HepG2 (cell line): Measurements from ENCODE around the gene SOCS1. TPM values are rescaled to one million over a fixed set of nuclear protein-coding genes. Genes with fewer than 3 reads are reported as not detected.

Experiments
- CREB3 ChIP-seq: sonication (generic); formaldehyde crosslinking; IDR thresholded peaks from 2 replicates; pipeline ENCODE4 v1.5.0; 2020; ENCODE audit warnings: missing genetic modification reagents
- FLYWCH1 ChIP-seq: sonication (generic); formaldehyde crosslinking; IDR thresholded peaks from 2 replicates; pipeline ENCODE4 v1.8.1; 2023; ENCODE audit warnings: mild to moderate bottlenecking, missing genetic modification reagents
- KLF6 ChIP-seq: IDR thresholded peaks from 2 replicates; pipeline ENCODE4 v1.8.0; 2016; ENCODE audit warnings: missing biosample characterization, missing genetic modification reagents
- KMT2A ChIP-seq: sonication (generic); formaldehyde crosslinking; IDR thresholded peaks from 2 replicates; pipeline ENCODE4 v1.4.0; 2020; ENCODE audit warnings: missing genetic modification reagents
- MXD3 ChIP-seq: IDR thresholded peaks from 2 replicates; pipeline ENCODE4 v1.6.1; 2016; ENCODE audit warnings: mild to moderate bottlenecking, missing biosample characterization, missing genetic modification reagents
- PAWR ChIP-seq: sonication (generic); formaldehyde crosslinking; IDR thresholded peaks from 2 replicates; pipeline ENCODE4 v1.4.0; 2020; ENCODE audit warnings: missing genetic modification reagents, mild to moderate bottlenecking, borderline replicate concordance
- REXO4 ChIP-seq: sonication (generic); formaldehyde crosslinking; IDR thresholded peaks from 2 replicates; pipeline ENCODE4 v1.8.0; 2022; ENCODE audit warnings: missing genetic modification reagents, mild to moderate bottlenecking, borderline replicate concordance
- SAP130 ChIP-seq: IDR thresholded peaks from 2 replicates; pipeline ENCODE4 v1.6.1; 2016; ENCODE audit warnings: low read depth
- SP1 ChIP-seq, 2 experiments: fragments of 450-650 bp in 1 of 2; sonication (generic) in 1 of 2; formaldehyde crosslinking in 1 of 2; IDR thresholded peaks; 2 replicates each; pipeline versions ENCODE4 v1.4.0 to v1.6.1; 2016 to 2020; ENCODE audit warnings: missing genetic modification reagents in 1 of 2
- STAT6 ChIP-seq: sonication (generic); formaldehyde crosslinking; IDR thresholded peaks from 2 replicates; pipeline ENCODE4 v1.4.0; 2020; ENCODE audit warnings: missing genetic modification reagents, mild to moderate bottlenecking, borderline replicate concordance
- TFDP1 ChIP-seq: IDR thresholded peaks from 2 replicates; pipeline ENCODE4 v1.6.1; 2016; ENCODE audit warnings: missing compliant biosample characterization, missing genetic modification reagents, borderline replicate concordance
- TGIF2 ChIP-seq: IDR thresholded peaks from 2 replicates; pipeline ENCODE4 v1.6.1; 2016; ENCODE audit warnings: control low read depth, missing compliant biosample characterization
- ZMYM2 ChIP-seq: sonication (generic); formaldehyde crosslinking; IDR thresholded peaks from 2 replicates; pipeline ENCODE4 v1.8.0; 2022; ENCODE audit warnings: mild to moderate bottlenecking, missing genetic modification reagents
- ZNF232 ChIP-seq: sonication (generic); formaldehyde crosslinking; IDR thresholded peaks from 2 replicates; pipeline ENCODE4 v1.4.0; 2020; ENCODE audit warnings: missing genetic modification reagents, borderline replicate concordance
- ZNF292 ChIP-seq: sonication (generic); formaldehyde crosslinking; IDR thresholded peaks from 2 replicates; pipeline ENCODE4 v1.8.1; 2022; ENCODE audit warnings: mild to moderate bottlenecking, low read depth, missing genetic modification reagents, borderline replicate concordance
- ZNF33B ChIP-seq: sonication (generic); formaldehyde crosslinking; IDR thresholded peaks from 2 replicates; pipeline ENCODE4 v1.5.1; 2020; ENCODE audit warnings: mild to moderate bottlenecking, missing genetic modification reagents
- ZNF512B ChIP-seq: sonication (generic); formaldehyde crosslinking; IDR thresholded peaks from 2 replicates; pipeline ENCODE4 v1.5.1; 2020; ENCODE audit warnings: missing genetic modification reagents, mild to moderate bottlenecking, borderline replicate concordance
- polyA plus RNA-seq, 8 experiments: library from polyadenylated mRNA; depleted of rRNA in 3 of 8; stranded (reverse) in 7 of 8; unstranded in 1 of 8; fragments of >200 nt; fragmentation: Illumina TruSeq in 4 of 8; extraction: Trizol in 4 of 8; gene quantifications; 2 replicates each; pipeline versions ENCODE4 v1.2.1 to v1.2.3, GENCODE V29; 2011 to 2016; ENCODE audit warnings: low read depth in 4 of 8, missing spikeins in 1 of 8, mixed read lengths in 1 of 8; ENCODE audit not compliant: insufficient read depth in 1 of 8
- total RNA-seq, 5 experiments: library from RNA; depleted of rRNA; stranded (reverse); fragments of >200 nt; fragmentation: Illumina TruSeq; extraction: Trizol; gene quantifications; 2 replicates each; pipeline ENCODE4 v1.2.3, GENCODE V29; 2016; ENCODE audit warnings: low read depth in 1 of 5

Gene SOCS1
- total and polyA plus RNA-seq, 2 of the 13 experiments (the other 11 are each of a cell fraction or from before 2014, with no cell fraction given), result 5.3 to 6.3 TPM

- TF ChIP-seq ZNF512B (CRISPR knock-in tag) (no peak), PAWR (CRISPR knock-in tag) (no peak), SAP130 (no peak), ZNF292 (no peak), REXO4 (CRISPR knock-in tag) (no peak), TGIF2 (CRISPR knock-in tag) (no peak), MXD3 (CRISPR knock-in tag) (0 out of 2 replicates have a peak, but pooled peaks have one; percentile 16), KLF6 (CRISPR knock-in tag) (no peak), TFDP1 (no peak), KMT2A (CRISPR knock-in tag) (no peak), ZNF232 (CRISPR knock-in tag) (no peak), ZMYM2 (CRISPR knock-in tag) (peak; percentile 20; the same call in 1 of the 2 replicates), SP1 (IDR thresholded peaks at IDR 0.05) (no peak), SP1 (CRISPR knock-in tag; IDR thresholded peaks at IDR 0.05) (no peak), ZNF33B (no peak), FLYWCH1 (no peak), STAT6 (CRISPR knock-in tag) (no peak), CREB3 (CRISPR knock-in tag) (no peak)
Observed at GRCh38 chr16:11205065-11205699, 50.8 kb downstream of the SOCS1 start (continued).
